Esophagus muscularis mucosa (tissue), 3 donors: Measurements from ENCODE around the gene PSAP.

Experiments
- POLR2A ChIP-seq: fragments of 450-650 bp; IDR thresholded peaks from one replicate; pipeline ENCODE4 v1.6.1; 2017; ENCODE audit warnings: antibody characterized with exemption, moderate library complexity, mild to moderate bottlenecking, low read depth
- TF ChIP-seq, protein P1 (sequence below), 3 experiments: fragments of 200-600 bp in 2 of 3; fragments of 450-650 bp in 1 of 3; sonication (generic) in 2 of 3; IDR thresholded peaks; one replicate each; pipeline ENCODE4 v1.5.1; 2017 to 2019; ENCODE audit warnings: antibody characterized with exemption in 3 of 3, mild to moderate bottlenecking in 2 of 3, moderate library complexity in 1 of 3

DNA sequence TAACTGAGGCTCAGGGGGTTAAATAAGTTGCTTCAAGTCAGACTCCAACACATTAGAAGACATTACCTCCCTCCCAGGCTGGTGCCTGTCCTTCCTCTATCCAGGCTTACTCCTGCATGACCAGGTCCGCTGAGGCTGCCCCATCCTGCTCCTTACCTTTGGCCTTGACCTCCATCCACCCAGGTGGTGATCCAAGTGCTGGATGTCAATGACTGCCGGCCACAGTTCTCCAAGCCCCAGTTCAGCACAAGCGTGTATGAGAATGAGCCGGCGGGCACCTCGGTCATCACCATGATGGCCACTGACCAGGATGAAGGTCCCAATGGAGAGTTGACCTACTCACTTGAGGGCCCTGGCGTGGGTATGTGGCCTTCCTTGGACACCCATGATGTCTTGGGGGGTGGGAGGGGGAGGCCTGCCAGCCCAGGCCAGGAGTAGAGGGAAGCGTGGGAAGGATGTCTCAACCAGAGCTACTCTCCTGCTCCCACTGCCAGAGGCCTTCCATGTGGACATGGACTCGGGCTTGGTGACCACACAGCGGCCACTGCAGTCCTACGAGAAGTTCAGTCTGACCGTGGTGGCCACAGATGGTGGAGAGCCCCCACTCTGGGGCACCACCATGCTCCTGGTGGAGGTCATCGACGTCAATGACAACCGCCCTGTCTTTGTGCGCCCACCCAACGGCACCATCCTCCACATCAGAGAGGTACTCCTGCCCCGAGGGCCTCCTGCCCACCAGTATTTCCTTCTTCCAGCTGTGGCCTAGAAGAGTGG lies 48.1 kb downstream of the PSAP start:
- TF ChIP-seq, protein P1, sequence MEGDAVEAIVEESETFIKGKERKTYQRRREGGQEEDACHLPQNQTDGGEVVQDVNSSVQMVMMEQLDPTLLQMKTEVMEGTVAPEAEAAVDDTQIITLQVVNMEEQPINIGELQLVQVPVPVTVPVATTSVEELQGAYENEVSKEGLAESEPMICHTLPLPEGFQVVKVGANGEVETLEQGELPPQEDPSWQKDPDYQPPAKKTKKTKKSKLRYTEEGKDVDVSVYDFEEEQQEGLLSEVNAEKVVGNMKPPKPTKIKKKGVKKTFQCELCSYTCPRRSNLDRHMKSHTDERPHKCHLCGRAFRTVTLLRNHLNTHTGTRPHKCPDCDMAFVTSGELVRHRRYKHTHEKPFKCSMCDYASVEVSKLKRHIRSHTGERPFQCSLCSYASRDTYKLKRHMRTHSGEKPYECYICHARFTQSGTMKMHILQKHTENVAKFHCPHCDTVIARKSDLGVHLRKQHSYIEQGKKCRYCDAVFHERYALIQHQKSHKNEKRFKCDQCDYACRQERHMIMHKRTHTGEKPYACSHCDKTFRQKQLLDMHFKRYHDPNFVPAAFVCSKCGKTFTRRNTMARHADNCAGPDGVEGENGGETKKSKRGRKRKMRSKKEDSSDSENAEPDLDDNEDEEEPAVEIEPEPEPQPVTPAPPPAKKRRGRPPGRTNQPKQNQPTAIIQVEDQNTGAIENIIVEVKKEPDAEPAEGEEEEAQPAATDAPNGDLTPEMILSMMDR (IDR thresholded peaks at IDR 0.05), result no peak
- TF ChIP-seq POLR2A, result no peak
